ENCODE data around the gene TIE1.

Gene TIE1

GRCh38 chr1:43300378-43301094 lies at the start of gene TIE1:
TIE1 (plus strand) TSS chr1:43300982; CDS start chr1:43301072, 90 bp downstream.
- no peak for DNase-seq

GRCh38 chr1:43251024-43251423 lies 49.8 kb upstream of the TIE1 start:
- DNase-seq, result no peak

GRCh38 chr1:43252225-43252624 lies 48.6 kb upstream of the TIE1 start:
- DNase-seq, result no peak

- no peak for DNase-seq
These were observed 47.6 kb upstream of the TIE1 start for GRCh38 chr1:43253173-43253572.

GRCh38 chr1:43253876-43254275 lies 46.9 kb upstream of the TIE1 start:
- DNase-seq, result no peak

GRCh38 chr1:43255438-43256210 lies 45.2 kb upstream of the TIE1 start:
- no peak for DNase-seq

GRCh38 chr1:43256675-43257570 lies 43.9 kb upstream of the TIE1 start:
- no peak for DNase-seq

- DNase-seq, result no peak
These were observed 42.4 kb upstream of the TIE1 start for GRCh38 chr1:43258370-43258769.

- DNase-seq, result no peak
These were observed 35.4 kb upstream of the TIE1 start for GRCh38 chr1:43265431-43265830.

- DNase-seq, result no peak
These were observed 33.9 kb upstream of the TIE1 start for GRCh38 chr1:43266881-43267280.

- no peak for DNase-seq
These were observed 33.4 kb upstream of the TIE1 start for GRCh38 chr1:43267291-43267805.

- DNase-seq, result no peak
These were observed 32.9 kb upstream of the TIE1 start for GRCh38 chr1:43267818-43268425.

- no peak for DNase-seq
These were observed 31.0 kb upstream of the TIE1 start, which contains the start of gene TMEM125 for GRCh38 chr1:43269627-43270375. TMEM125 (plus strand) TSS chr1:43269983; CDS start chr1:43272723, 2,740 bp downstream.

GRCh38 chr1:43270421-43271095 lies 30.2 kb upstream of the TIE1 start:
- DNase-seq, result no peak

- DNase-seq, result no peak
These were observed 29.3 kb upstream of the TIE1 start for GRCh38 chr1:43271186-43272118.

- no peak for DNase-seq
These were observed 28.6 kb upstream of the TIE1 start for GRCh38 chr1:43272161-43272560.

- DNase-seq, result no peak
These were observed 27.9 kb upstream of the TIE1 start for GRCh38 chr1:43272576-43273571.

GRCh38 chr1:43273708-43274107 lies 27.1 kb upstream of the TIE1 start:
- DNase-seq, result no peak

All from NCI-H1436 treated with DMSO at 0.1 percent for 48 hours (cell line).